Naive thymus-derived CD4-positive, alpha-beta T cell (primary cell): ENCODE results near the gene MEI4. TPM values are rescaled to one million over a fixed set of nuclear protein-coding genes. Genes with fewer than 3 reads are reported as not detected.

Source experiments
- ATAC-seq: fragments of 150-1000 bp; cut with Tn5 transposase; 2 replicates; pipeline ENCODE4 v1.10.0; 2021; ENCODE audit warnings: mild to moderate bottlenecking, moderate library complexity
- CTCF ChIA-PET: fragments of 350-600 bp; sonication (Branson Sonifier 250); formaldehyde crosslinking; loops from one replicate; lab custom pipeline; 2021; ENCODE audit warnings: antibody characterized with exemption; lab: Charles Lee
- POLR2A ChIA-PET: fragments of 350-600 bp; sonication (Branson Sonifier 250); formaldehyde crosslinking; loops from one replicate; lab custom pipeline; 2021; ENCODE audit warnings: antibody characterized with exemption, inconsistent platforms; lab: Charles Lee
- DNase-seq, 9 donors: peaks; one replicate each; pipeline versions ENCODE4 v3.0.0 to v3.0.0-alpha.2; 2020 to 2022; ENCODE audit warnings: mixed read lengths in 1 of 9
- H3K27ac ChIP-seq: one replicate; pipeline ENCODE4 v1.7.0; 2013; ENCODE audit warnings: mild to moderate bottlenecking, low read depth, low read length, moderate library complexity
- H3K27me3 ChIP-seq, 2 donors: one replicate each; pipeline ENCODE4 v1.7.0; 2013; ENCODE audit warnings: low read length in 2 of 2, mild to moderate bottlenecking in 2 of 2, moderate library complexity in 2 of 2; ENCODE audit not compliant: control insufficient read depth in 2 of 2, insufficient read depth in 2 of 2
- H3K36me3 ChIP-seq, 3 experiments: 1 replicate in 2 of 3; 2 replicates in 1 of 3; pipeline ENCODE4 v1.7.0; 2013; ENCODE audit warnings: low read length in 3 of 3, mild to moderate bottlenecking in 3 of 3, moderate library complexity in 1 of 3; ENCODE audit not compliant: insufficient read depth in 3 of 3, control insufficient read depth in 2 of 3
- H3K4me1 ChIP-seq, 2 donors: one replicate each; pipeline ENCODE4 v1.7.0; 2013; ENCODE audit warnings: low read length in 2 of 2, mild to moderate bottlenecking in 2 of 2, moderate library complexity in 1 of 2; ENCODE audit not compliant: control insufficient read depth in 2 of 2, insufficient read depth in 2 of 2
- H3K4me3 ChIP-seq: 2 replicates; pipeline ENCODE4 v1.7.0; 2013; ENCODE audit warnings: mild to moderate bottlenecking, low read length
- H3K9me3 ChIP-seq, 3 experiments: 1 replicate in 2 of 3; 2 replicates in 1 of 3; pipeline ENCODE4 v1.7.0; 2013; ENCODE audit warnings: low read length in 3 of 3; ENCODE audit not compliant: control insufficient read depth in 2 of 3
- H3K27ac Mint-ChIP-seq, 9 donors: one replicate each; pipeline ENCODE4 v1.8.0; 2020 to 2022; ENCODE audit warnings: mixed read lengths in 9 of 9, mild to moderate bottlenecking in 8 of 9, moderate library complexity in 5 of 9, inconsistent platforms in 2 of 9
- H3K27me3 Mint-ChIP-seq, 5 donors: one replicate each; pipeline ENCODE4 v1.8.0; 2021 to 2022; ENCODE audit warnings: mixed read lengths in 5 of 5, mild to moderate bottlenecking in 1 of 5
- H3K36me3 Mint-ChIP-seq, 5 donors: one replicate each; pipeline ENCODE4 v1.8.0; 2020 to 2022; ENCODE audit warnings: mixed read lengths in 5 of 5, mild to moderate bottlenecking in 3 of 5, inconsistent platforms in 1 of 5
- H3K4me1 Mint-ChIP-seq, 7 donors: one replicate each; pipeline ENCODE4 v1.8.0; 2020 to 2022; ENCODE audit warnings: mixed read lengths in 7 of 7, mild to moderate bottlenecking in 3 of 7, inconsistent platforms in 1 of 7
- H3K4me3 Mint-ChIP-seq, 10 donors: one replicate each; pipeline ENCODE4 v1.8.0; 2020 to 2022; ENCODE audit warnings: mild to moderate bottlenecking in 10 of 10, mixed read lengths in 10 of 10, moderate library complexity in 6 of 10, inconsistent platforms in 2 of 10
- H3K9me3 Mint-ChIP-seq, 11 donors: one replicate each; pipeline ENCODE4 v1.8.0; 2020 to 2022; ENCODE audit warnings: mixed read lengths in 11 of 11, mild to moderate bottlenecking in 4 of 11, inconsistent platforms in 1 of 11, moderate library complexity in 1 of 11
- intact Hi-C, 2 donors: fragments of 100-400 bp; cut with micrococcal nuclease; formaldehyde crosslinking; loops; one replicate each; pipeline ENCODE4 v1.15.1; 2023
- polyA plus RNA-seq, 2 donors: library from polyadenylated mRNA; unstranded; fragments of 300-500 nt; fragmentation: Illumina TruSeq; gene quantifications; one replicate each; pipeline ENCODE4 v1.2.3, GENCODE V29; 2021
- total RNA-seq, 6 experiments: library from RNA in 5 of 6; stranded (reverse) in 5 of 6; gene quantifications; 1 replicate in 5 of 6; 2 replicates in 1 of 6; pipeline ENCODE4 v1.2.3 and lab custom pipeline; 2021 to 2026

MEI4 gene
- total and polyA plus RNA-seq, 7 experiments from 2014 or later: 0.05 to 0.08 TPM; not detected in 5

DNA sequence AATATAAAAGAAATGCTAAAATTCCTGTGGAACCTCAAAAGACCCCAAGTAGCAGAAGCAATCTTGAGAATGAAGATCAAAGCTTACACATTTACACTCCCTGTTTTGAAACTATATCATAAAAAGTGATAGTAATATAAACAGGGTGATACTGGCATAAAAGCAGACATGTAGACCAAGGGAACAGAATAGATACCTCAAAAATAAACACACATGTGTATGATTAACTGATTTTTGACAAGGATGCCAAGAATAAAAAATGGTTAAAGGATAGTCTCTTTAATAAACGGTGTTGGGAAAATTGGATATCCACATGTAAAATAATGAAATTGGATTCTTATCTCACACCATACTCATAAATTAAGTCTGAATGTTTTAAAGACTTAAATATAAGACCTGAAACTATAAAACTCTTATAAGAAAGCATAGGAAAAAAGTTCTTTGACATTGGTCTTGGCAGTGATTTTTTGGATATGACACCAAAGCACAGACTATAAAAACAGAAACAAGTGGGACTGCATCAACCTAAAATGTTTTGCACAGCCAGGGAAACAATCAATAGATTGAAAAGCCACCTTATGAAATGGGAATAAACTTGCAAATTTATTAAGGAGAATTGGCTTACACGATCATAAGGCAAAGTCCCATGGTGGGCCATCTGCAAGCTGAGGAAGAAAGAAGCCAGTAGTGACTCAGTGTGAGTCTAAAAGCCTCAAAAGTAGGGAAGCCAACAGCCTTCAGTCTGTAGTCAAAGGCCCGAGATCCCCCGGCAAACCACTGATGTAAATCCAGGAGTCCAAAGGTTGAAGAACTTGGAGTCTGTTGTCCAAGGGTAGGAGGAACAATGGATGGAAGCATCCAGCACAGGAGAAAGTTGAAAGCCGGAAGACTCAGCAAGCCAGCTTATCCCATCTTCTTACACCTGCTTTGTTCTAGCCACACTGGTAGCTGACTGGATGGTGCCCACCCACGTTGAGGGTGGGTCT, 144.3 kb downstream of the MEI4 start:
- Histone ChIP-seq H3K36me3 (no peaks in the 10 kb centered on the region), H3K27me3 (no peaks in the 10 kb centered on the region), H3K27ac (no peak overlapping the region), H3K9me3 (no peaks in the 10 kb centered on the region), H3K4me3 (no peak overlapping the region), H3K4me1 (no peaks in the 10 kb centered on the region)
- intact Hi-C loops: no loop called here
- Mint-ChIP-seq H3K4me3 (no peak overlapping the region), H3K27me3 (no peaks in the 10 kb centered on the region), H3K9me3 (peaks cover 4 to 45% (median 19%) of the 10 kb centered on the region in 11 donors), H3K36me3 (peaks cover 0 to 7% (median 0%) of the 10 kb centered on the region in 5 donors), H3K4me1 (no peaks in the 10 kb centered on the region), H3K27ac (no peak overlapping the region)
- ChIA-PET POLR2A (no interaction called here), CTCF (no interaction called here)
- DNase-seq (no peak), ATAC-seq (no peak)

DNA sequence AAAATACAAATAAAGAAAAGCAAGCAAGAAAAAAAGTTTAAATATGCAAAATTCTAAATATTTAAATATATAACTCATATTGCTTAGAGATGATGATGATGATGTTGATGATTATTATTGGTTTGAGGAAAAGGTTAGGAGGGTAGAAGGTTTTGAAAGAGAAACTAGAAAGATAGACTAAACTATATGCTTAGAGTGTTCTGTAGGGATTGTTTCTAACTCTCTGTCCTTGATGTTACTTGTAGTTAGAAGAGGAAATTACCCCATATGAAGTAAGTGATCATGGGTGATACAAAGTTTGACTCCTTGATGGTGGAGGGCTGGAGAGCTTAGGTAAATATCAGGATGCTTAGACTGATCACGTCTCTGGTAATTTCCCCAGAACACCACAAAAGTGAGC, 159.5 kb downstream of the MEI4 start:
- H3K9me3 Mint-ChIP-seq: peaks cover 0 to 12% (median 2%) of the 10 kb centered on the region in 11 donors
- no peaks in the 10 kb centered on the region for H3K36me3 ChIP-seq
- no peaks in the 10 kb centered on the region for H3K4me1 Mint-ChIP-seq
- no peaks in the 10 kb centered on the region for H3K9me3 ChIP-seq
- no peaks in the 10 kb centered on the region for H3K4me1 ChIP-seq
- intact Hi-C loops: no loop called here
- DNase-seq (no peak), ATAC-seq (no peak)
- no peak overlapping the region for H3K4me3 ChIP-seq
- ChIA-PET POLR2A (no interaction called here), CTCF (no interaction called here)
- no peaks in the 10 kb centered on the region for H3K27me3 ChIP-seq
- no peaks in the 10 kb centered on the region for H3K36me3 Mint-ChIP-seq
- H3K27me3 Mint-ChIP-seq: no peaks in the 10 kb centered on the region
- no peak overlapping the region for H3K4me3 Mint-ChIP-seq
- H3K27ac ChIP-seq: no peak overlapping the region
- H3K27ac Mint-ChIP-seq: no peak overlapping the region

DNA sequence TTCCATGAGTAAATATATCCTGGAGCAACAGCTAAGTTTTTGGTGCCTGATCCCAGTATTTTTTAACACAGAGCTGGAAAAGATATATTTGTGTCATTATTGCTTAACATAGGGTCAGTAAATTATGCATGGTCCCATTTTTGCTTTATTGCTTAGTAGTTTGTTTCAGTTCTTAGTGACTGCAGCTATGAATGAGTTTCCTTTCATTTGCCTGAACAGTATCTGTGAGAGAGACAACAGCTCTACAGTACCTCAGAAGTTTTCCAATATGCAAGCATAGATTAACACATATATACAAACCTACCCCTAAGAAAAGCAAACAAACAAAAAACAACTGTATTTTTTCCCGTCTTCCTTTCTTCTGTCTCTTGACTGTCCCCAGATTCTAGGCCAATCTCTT, 160.3 kb downstream of the MEI4 start:
- Histone ChIP-seq H3K9me3 (no peaks in the 10 kb centered on the region), H3K27me3 (no peaks in the 10 kb centered on the region), H3K4me3 (no peak overlapping the region), H3K27ac (no peak overlapping the region), H3K4me1 (no peaks in the 10 kb centered on the region), H3K36me3 (no peaks in the 10 kb centered on the region)
- DNase-seq: no peak
- no peak for ATAC-seq
- ChIA-PET POLR2A (no interaction called here), CTCF (no interaction called here)
- H3K27me3 Mint-ChIP-seq: no peaks in the 10 kb centered on the region
- H3K4me1 Mint-ChIP-seq: no peaks in the 10 kb centered on the region
- H3K27ac Mint-ChIP-seq: no peak overlapping the region
- intact Hi-C loops: no loop called here
- H3K36me3 Mint-ChIP-seq: no peaks in the 10 kb centered on the region
- H3K9me3 Mint-ChIP-seq: peaks cover 0 to 12% (median 2%) of the 10 kb centered on the region in 11 donors
- H3K4me3 Mint-ChIP-seq: no peak overlapping the region

DNA sequence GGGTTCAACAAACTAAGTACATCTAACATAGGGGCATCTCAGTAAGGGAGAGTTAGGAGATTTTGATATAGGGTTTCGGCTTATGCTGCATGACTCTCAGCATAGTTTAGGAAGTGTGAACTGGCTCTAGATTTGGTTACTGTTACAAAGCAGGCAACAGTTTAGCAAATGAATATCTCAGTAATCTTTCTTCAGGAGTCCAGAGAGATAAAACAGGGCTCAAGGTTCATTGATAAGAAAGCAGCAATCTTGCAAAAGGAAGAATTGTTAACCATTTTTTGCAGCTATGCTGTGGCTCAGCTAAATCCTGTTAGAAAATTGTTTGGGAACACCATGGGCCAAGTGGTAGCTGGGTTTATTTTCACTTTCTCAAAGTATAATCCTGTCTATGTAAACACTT, 161.3 kb downstream of the MEI4 start:
- intact Hi-C loops: no loop called here
- CTCF ChIA-PET: no interaction called here
- H3K27me3 Mint-ChIP-seq: no peaks in the 10 kb centered on the region

DNA sequence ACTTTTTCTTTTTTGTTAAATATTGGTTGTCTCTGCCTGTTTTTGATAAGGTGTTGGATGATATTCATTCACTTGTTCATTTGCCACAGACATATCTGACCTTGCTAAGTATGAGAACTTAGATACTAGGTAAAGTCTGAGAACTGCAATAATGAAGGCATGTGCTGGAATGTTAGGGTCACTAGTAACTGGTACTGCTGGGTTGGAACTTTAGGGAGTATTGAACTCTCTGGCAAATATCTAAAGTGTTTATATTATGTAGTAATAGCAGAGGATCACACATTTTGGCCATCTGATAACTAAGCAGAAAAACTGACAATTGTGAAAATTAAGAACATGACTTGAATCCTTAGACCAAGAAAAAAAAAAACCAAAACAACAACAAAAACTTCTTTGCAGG, 162.7 kb downstream of the MEI4 start:
- POLR2A ChIA-PET: no interaction called here
- CTCF ChIA-PET: no interaction called here
- no peaks in the 10 kb centered on the region for H3K4me1 ChIP-seq
- no peaks in the 10 kb centered on the region for H3K27me3 ChIP-seq
- Mint-ChIP-seq H3K27me3 (no peaks in the 10 kb centered on the region), H3K27ac (no peak overlapping the region), H3K4me3 (no peak overlapping the region), H3K36me3 (no peaks in the 10 kb centered on the region), H3K4me1 (no peaks in the 10 kb centered on the region), H3K9me3 (peaks cover 0 to 11% (median 2%) of the 10 kb centered on the region in 11 donors)
- no peak for ATAC-seq
- no peak for DNase-seq
- no peaks in the 10 kb centered on the region for H3K36me3 ChIP-seq
- intact Hi-C loops: no loop called here
- H3K9me3 ChIP-seq: no peaks in the 10 kb centered on the region
- no peak overlapping the region for H3K27ac ChIP-seq
- H3K4me3 ChIP-seq: no peak overlapping the region

More for the DNA sequence above, 161.3 kb downstream of the MEI4 start:
- Histone ChIP-seq H3K4me3 (no peak overlapping the region), H3K36me3 (no peaks in the 10 kb centered on the region), H3K4me1 (no peaks in the 10 kb centered on the region), H3K27me3 (no peaks in the 10 kb centered on the region), H3K9me3 (no peaks in the 10 kb centered on the region), H3K27ac (no peak overlapping the region)
- Mint-ChIP-seq H3K4me3 (no peak overlapping the region), H3K36me3 (no peaks in the 10 kb centered on the region), H3K9me3 (peaks cover 0 to 11% (median 0%) of the 10 kb centered on the region in 11 donors), H3K4me1 (no peaks in the 10 kb centered on the region), H3K27ac (no peak overlapping the region)
- POLR2A ChIA-PET: no interaction called here
- DNase-seq (no peak), ATAC-seq (no peak)

DNA sequence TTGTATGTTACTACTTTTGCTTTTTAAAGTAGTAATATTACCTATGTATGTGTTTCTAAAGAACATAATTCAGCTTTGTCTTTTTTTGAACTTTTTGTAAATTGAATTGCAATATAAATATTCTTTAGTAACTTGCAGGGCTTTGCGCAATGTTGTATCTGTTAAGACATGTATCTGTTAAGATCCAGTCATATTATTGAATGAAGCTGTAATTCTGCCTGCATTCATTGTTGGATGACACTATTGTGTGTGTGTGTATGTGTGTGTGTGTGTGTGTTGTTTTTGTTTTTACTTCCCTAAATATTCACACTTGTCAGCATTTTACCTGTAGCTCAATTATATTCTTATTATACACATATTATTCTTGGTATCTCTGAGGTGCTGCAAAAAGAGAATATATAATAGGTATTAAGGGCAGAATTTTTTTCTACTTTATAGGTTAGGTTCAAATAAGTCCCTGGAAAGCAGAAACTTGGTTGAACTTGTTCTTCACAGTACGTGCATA, 164.0 kb downstream of the MEI4 start:
- ATAC-seq (no peak), DNase-seq (no peak)
- Mint-ChIP-seq H3K27me3 (no peaks in the 10 kb centered on the region), H3K9me3 (peaks cover 0 to 11% (median 2%) of the 10 kb centered on the region in 11 donors), H3K36me3 (no peaks in the 10 kb centered on the region), H3K4me3 (no peak overlapping the region), H3K27ac (no peak overlapping the region), H3K4me1 (no peaks in the 10 kb centered on the region)
- no peak overlapping the region for H3K4me3 ChIP-seq
- no peak overlapping the region for H3K27ac ChIP-seq
- ChIA-PET CTCF (interaction anchor here (0.6 kb wide), 1 partner anchor 1757 kb away, joined by 3 read pairs; no protein-coding TSS in a partner anchor), POLR2A (no interaction called here)
- H3K9me3 ChIP-seq: no peaks in the 10 kb centered on the region
- H3K27me3 ChIP-seq: no peaks in the 10 kb centered on the region
- H3K36me3 ChIP-seq: no peaks in the 10 kb centered on the region
- intact Hi-C loops: no loop called here
- no peaks in the 10 kb centered on the region for H3K4me1 ChIP-seq
